ENCODE measurements around the gene LIPT2.
"Not testable (repeated sequence)": the region's sequence is repeated elsewhere in the genome, so short reads cannot be mapped to it uniquely, and the experiment has no call there.

Gene LIPT2

DNA sequence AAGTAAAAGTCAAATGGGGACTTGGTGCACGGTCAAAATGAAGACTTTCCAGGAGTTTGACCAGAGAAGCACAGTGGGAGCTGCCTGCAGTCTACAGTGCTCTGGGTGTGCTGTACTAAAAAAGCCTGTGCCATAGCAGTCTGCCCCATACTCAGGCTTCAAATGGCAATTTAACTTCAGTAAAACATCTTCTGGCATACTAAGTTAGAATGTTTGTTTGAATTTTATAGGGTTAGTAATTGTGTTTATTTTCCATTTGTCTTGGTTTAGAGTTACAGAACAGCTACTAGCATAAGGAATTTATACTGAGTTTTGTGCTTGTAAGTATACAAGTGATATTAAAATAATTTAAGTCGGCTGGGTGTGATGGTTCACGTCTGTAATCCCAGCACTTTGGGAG is 29.3 kb upstream of the LIPT2 start:
- Mint-ChIP-seq H3K4me3 (no peak overlapping the region), H3K27ac (no peak overlapping the region), H3K27me3 (ENCODE audit: low read depth) (peaks cover 4% of the 10 kb centered on the region), H3K36me3 (ENCODE audit: low read depth) (no peaks in the 10 kb centered on the region), H3K9me3 (no peaks in the 10 kb centered on the region), H3K4me1 (no peaks in the 10 kb centered on the region)
- TF ChIP-seq, protein P1, sequence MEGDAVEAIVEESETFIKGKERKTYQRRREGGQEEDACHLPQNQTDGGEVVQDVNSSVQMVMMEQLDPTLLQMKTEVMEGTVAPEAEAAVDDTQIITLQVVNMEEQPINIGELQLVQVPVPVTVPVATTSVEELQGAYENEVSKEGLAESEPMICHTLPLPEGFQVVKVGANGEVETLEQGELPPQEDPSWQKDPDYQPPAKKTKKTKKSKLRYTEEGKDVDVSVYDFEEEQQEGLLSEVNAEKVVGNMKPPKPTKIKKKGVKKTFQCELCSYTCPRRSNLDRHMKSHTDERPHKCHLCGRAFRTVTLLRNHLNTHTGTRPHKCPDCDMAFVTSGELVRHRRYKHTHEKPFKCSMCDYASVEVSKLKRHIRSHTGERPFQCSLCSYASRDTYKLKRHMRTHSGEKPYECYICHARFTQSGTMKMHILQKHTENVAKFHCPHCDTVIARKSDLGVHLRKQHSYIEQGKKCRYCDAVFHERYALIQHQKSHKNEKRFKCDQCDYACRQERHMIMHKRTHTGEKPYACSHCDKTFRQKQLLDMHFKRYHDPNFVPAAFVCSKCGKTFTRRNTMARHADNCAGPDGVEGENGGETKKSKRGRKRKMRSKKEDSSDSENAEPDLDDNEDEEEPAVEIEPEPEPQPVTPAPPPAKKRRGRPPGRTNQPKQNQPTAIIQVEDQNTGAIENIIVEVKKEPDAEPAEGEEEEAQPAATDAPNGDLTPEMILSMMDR (IDR thresholded peaks at IDR 0.05; ENCODE audit: unreplicated experiment in 3 of 3), result no peak

DNA sequence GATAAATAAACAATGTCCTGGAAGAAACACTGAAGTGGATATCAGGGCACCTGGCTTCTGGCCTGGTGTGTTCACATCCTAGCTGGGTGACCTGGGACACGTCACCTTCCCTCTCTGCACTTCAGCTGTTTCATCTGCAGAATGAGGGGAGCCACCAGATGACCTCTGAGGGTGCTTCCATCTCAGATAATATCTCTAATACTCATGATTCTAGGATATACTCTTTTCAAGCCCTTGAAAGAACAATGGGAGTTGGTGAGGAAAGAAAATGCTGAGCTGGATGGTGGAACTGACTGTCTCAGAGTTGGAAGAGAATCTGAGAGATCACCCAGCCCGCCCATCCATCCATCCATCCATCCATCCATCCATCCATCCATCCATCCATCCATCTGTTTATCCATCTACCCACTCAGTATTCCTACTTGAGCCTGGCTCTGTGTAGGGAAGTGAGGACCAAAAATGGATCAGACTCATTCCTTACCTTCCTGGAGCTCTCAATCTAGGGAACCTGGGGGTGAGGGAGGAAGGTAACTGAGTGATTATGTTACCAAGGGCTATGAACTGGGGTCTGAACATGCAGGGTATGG is 28.2 kb upstream of the LIPT2 start:
- TF ChIP-seq, protein P1 (IDR thresholded peaks at IDR 0.05; ENCODE audit: unreplicated experiment in 3 of 3), result no peak
- H3K4me1 Mint-ChIP-seq, result no peaks in the 10 kb centered on the region
- H3K27me3 Mint-ChIP-seq (ENCODE audit: low read depth), result peaks cover 4% of the 10 kb centered on the region
- no peaks in the 10 kb centered on the region for H3K36me3 Mint-ChIP-seq (ENCODE audit: low read depth)
- H3K27ac Mint-ChIP-seq, result no peak overlapping the region
- no peaks in the 10 kb centered on the region for H3K9me3 Mint-ChIP-seq
- H3K4me3 Mint-ChIP-seq, result no peak overlapping the region

DNA sequence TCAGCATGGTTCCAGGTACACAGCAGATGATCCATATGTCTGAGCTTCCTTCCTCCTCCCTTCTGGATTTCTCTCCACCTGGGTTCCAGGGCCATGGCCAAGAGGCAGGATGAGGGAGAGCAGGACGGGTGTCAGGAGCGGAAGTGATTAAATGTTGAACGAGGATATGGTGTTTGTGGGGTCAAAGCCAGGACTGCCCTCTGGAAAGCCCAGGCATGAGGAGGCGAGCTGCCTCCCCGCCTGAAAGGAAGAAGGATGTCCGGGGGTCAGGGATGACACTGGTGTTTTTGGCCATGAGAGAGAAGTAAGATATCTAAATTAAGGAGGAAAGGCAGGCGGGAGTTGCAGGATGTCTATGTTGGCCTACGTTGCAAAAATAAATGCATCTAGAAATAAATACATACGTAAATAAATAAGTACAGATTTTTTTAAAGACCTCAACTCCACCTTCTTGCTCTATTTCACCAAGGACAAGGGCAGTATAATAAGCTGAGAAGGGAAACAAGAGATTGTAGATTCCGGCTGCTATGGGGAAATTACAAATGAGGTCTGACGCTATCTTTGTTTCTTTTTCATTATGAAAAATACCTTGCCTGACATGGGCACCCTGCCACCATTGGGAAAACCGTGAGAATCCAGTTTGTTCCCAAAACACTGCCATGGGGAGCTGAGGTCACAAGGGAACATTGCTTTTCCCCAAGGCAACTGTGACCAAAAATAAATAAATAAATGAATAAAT is 27.6 kb upstream of the LIPT2 start:
- H3K9me3 Mint-ChIP-seq, result no peaks in the 10 kb centered on the region
- TF ChIP-seq, protein P1 (IDR thresholded peaks at IDR 0.05; ENCODE audit: unreplicated experiment in 3 of 3), result no peak
- no peaks in the 10 kb centered on the region for H3K36me3 Mint-ChIP-seq (ENCODE audit: low read depth)
- no peak overlapping the region for H3K27ac Mint-ChIP-seq
- no peaks in the 10 kb centered on the region for H3K4me1 Mint-ChIP-seq
- H3K4me3 Mint-ChIP-seq, result no peak overlapping the region
- H3K27me3 Mint-ChIP-seq (ENCODE audit: low read depth), result peaks cover 7% of the 10 kb centered on the region

DNA sequence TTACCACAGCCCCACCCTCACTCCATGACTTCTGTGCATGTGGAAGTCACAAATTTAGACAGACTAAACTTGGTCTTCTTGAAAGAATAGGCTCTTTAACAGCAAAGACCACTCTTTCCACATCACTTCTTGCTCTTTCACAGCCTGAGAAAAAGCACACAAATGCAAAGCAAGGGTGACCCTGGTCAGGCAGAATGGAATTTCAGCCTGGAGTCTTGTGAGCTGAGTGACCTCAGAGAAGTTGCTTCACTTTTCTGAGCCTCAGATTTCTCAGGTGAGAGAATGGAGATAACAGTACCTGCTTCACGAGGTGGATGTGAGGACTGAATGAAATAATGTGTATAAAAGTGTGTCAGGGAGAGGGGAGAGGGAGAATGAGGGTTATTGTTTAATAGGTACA is 26.8 kb upstream of the LIPT2 start:
- Mint-ChIP-seq H3K27me3 (ENCODE audit: low read depth) (peaks cover 7% of the 10 kb centered on the region), H3K36me3 (ENCODE audit: low read depth) (no peaks in the 10 kb centered on the region), H3K27ac (no peak overlapping the region), H3K4me1 (no peaks in the 10 kb centered on the region), H3K9me3 (no peaks in the 10 kb centered on the region), H3K4me3 (no peak overlapping the region)
- TF ChIP-seq, protein P1 (IDR thresholded peaks at IDR 0.05; ENCODE audit: unreplicated experiment in 3 of 3), result no peak

DNA sequence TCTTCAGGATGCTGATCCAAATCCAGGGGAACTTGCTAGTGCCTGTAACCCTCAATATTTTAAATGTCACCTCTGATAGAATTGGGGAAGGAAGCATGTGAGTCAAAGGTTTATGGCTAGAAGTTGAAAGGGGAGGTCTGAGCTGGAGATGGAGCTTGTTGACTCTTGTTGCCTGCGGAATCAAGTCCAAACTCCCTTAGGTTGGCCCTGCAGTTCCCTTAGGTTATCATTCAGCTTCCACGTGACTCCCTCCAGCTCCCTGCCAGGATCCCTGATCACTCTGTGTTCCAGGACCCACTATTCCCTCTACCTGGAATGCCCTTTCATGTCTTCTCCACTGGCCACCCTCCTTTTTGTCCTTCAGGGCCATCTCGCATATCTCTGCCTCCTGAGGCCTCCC is 26.2 kb upstream of the LIPT2 start:
- Mint-ChIP-seq H3K4me1 (no peaks in the 10 kb centered on the region), H3K27me3 (ENCODE audit: low read depth) (peaks cover 7% of the 10 kb centered on the region)

DNA sequence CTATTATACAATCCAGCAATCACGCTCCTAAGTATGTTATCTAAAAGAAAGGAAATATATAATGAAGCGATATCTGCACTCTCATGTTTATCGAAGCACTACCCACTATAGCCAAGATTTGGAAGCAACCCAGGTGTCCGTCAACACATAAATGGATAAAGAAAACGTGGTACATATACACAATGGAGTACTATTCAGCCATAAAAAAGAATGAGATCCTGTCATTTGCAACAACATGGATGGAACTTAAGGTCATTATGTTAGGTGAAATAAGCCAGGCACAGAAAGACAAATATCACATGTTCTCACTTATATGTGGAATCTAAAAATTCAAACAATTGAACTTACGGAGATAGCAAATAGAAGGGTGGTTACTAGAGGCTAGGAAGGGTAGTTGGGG is 24.1 kb upstream of the LIPT2 start:
- H3K27ac Mint-ChIP-seq; H3K36me3 Mint-ChIP-seq (ENCODE audit: low read depth); H3K4me1 Mint-ChIP-seq; H3K9me3 Mint-ChIP-seq; H3K4me3 Mint-ChIP-seq; H3K27me3 Mint-ChIP-seq (ENCODE audit: low read depth): not testable (repeated sequence)

More for the DNA sequence above, 26.2 kb upstream of the LIPT2 start:
- TF ChIP-seq, protein P1 (IDR thresholded peaks at IDR 0.05; ENCODE audit: unreplicated experiment in 3 of 3), result no peak
- H3K9me3 Mint-ChIP-seq, result peaks cover 3% of the 10 kb centered on the region
- H3K27ac Mint-ChIP-seq, result no peak overlapping the region
- no peaks in the 10 kb centered on the region for H3K36me3 Mint-ChIP-seq (ENCODE audit: low read depth)
- H3K4me3 Mint-ChIP-seq, result no peak overlapping the region

Measured in nephron (organoid).